NB4 (cell line): ENCODE measurements around the gene CHST11.

Source experiments
- MYC ChIP-seq: IDR thresholded peaks from 2 replicates; pipeline ENCODE4 v1.6.1; 2011; ENCODE audit warnings: low read depth, low read length
- POLR2A ChIP-seq: IDR thresholded peaks from 2 replicates; pipeline ENCODE4 v1.6.1; 2011; ENCODE audit warnings: mild to moderate bottlenecking; ENCODE audit not compliant: insufficient read length; ENCODE audit errors: extremely low read depth
- TF ChIP-seq, protein P1 (sequence below): IDR thresholded peaks from one replicate; pipeline ENCODE4 v1.5.1; 2012; ENCODE audit warnings: low read depth, low read length

DNA sequence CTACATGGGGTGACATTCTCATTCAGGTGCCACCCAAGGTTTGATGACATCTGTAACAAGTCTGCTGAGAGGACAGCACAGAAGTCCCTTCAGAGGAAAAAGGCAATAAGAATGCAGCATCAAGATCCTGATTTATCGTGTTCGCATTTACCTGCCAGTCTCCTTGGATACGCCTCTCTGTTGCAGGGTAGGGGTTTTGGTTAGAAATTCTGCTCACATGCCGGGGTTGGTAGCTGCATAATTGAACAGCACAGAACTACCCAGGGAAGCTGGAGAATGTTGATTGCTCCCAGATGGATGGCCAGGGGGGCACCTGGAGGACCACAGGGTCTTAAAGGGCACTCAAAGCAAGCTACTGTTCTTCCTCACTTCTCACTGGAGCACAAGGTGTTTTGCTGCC is 31.1 kb upstream of the CHST11 start:
- TF ChIP-seq, protein P1, sequence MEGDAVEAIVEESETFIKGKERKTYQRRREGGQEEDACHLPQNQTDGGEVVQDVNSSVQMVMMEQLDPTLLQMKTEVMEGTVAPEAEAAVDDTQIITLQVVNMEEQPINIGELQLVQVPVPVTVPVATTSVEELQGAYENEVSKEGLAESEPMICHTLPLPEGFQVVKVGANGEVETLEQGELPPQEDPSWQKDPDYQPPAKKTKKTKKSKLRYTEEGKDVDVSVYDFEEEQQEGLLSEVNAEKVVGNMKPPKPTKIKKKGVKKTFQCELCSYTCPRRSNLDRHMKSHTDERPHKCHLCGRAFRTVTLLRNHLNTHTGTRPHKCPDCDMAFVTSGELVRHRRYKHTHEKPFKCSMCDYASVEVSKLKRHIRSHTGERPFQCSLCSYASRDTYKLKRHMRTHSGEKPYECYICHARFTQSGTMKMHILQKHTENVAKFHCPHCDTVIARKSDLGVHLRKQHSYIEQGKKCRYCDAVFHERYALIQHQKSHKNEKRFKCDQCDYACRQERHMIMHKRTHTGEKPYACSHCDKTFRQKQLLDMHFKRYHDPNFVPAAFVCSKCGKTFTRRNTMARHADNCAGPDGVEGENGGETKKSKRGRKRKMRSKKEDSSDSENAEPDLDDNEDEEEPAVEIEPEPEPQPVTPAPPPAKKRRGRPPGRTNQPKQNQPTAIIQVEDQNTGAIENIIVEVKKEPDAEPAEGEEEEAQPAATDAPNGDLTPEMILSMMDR: no peak
- TF ChIP-seq MYC (no peak), POLR2A (no peak)
